AG04450 (cell line): ENCODE measurements around the gene TUBB3. TPM values are rescaled to one million over a fixed set of nuclear protein-coding genes. Genes with fewer than 3 reads are reported as not detected.

Experiments used
- CTCF ChIA-PET: fragments of 300-600, 350-600 bp; formaldehyde crosslinking; extraction: SDS; loops from one replicate; lab custom pipeline; 2022; ENCODE audit warnings: antibody characterized with exemption, inconsistent platforms; lab: Charles Lee
- POLR2A ChIA-PET: fragments of 350-600 bp; formaldehyde crosslinking; extraction: SDS; loops from one replicate; lab custom pipeline; 2021; ENCODE audit warnings: antibody characterized with exemption, inconsistent platforms; lab: Yijun Ruan, JAX
- DNase-seq: peaks from one replicate; pipeline ENCODE4 v3.0.0-alpha.2; 2011; ENCODE audit warnings: low read depth, low spot score
- H3K27ac ChIP-seq: one replicate; pipeline ENCODE4 v1.5.1; 2012; ENCODE audit warnings: low read depth, low read length, control low read depth
- H3K27me3 ChIP-seq: one replicate; pipeline ENCODE4 v1.6.0; 2012; ENCODE audit warnings: low read length; ENCODE audit not compliant: control insufficient read depth, insufficient read depth
- H3K4me3 ChIP-seq: 2 replicates; pipeline ENCODE4 v1.5.1; 2011; ENCODE audit warnings: mild to moderate bottlenecking, low read depth, low read length, control low read depth
- H3K9me3 ChIP-seq: 2 replicates; pipeline ENCODE4 v1.5.1; 2012; ENCODE audit warnings: low read length; ENCODE audit not compliant: control insufficient read depth, insufficient read depth
- polyA plus RNA-seq: library from polyadenylated mRNA; depleted of rRNA; stranded (reverse); fragments of >200 nt; gene quantifications from 2 replicates; pipeline ENCODE4 v1.2.3, GENCODE V29; 2011
- TF ChIP-seq, protein P1 (sequence below): IDR thresholded peaks from 2 replicates; pipeline ENCODE4 v1.5.1; 2011; ENCODE audit warnings: low read depth, low read length, control low read depth, inconsistent platforms

Gene TUBB3
- polyA plus RNA-seq, 1 experiment, result 129 TPM

DNA sequence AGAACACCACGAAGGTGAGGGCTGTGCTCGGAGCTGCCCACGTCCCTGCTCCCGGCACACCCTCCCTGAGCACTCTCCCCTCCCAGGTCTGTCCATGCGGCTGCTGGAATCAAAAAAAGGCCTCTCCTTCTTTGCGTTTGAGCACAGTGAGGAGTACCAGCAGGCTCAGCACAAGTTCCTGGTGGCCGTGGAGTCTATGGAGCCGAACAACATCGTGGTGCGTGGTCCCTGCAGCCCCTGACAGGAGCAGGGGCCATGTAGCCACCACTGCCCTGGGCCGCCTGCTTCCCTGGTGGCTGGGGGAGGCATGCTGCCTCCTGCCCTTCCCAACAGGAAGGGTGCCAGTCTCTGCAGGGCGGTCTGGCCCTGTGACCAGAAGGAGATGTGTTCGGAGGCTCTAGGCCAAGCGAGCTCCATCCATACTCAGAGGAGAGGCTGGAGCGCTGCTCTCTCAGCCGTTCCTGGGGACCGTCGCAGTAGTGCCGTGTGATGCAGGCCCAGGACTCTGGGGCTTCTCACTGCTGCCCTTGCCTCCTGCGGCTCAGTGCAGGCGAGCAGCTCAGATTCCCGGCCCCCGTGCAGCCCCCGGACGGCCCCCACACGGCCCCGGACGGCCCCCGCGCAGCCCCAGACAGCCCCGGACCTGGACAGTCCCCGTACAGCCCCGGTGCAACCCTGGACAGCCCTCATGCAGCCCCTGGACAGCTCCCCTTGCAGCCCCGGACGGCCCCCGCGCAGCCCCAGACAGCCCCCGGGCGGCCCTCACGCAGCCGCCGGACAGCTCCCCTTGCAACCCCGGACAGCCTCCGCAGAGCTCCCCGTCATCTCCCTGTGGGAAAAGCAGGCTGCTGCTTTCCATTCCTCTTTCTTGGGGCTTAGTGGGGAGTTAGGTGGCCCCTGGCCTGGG lies 29.2 kb upstream of the TUBB3 start:
- Histone ChIP-seq H3K4me3 (no peak overlapping the region), H3K27ac (no peak overlapping the region), H3K9me3 (no peaks in the 10 kb centered on the region; the same call in 1 of the 2 replicates), H3K27me3 (no peaks in the 10 kb centered on the region)
- POLR2A ChIA-PET, result interaction anchor here (0.6 kb wide), 2 partner anchors 14 to 35 kb away, joined by 10 read pairs; no protein-coding TSS in a partner anchor
- CTCF ChIA-PET, result no interaction called here
- TF ChIP-seq, protein P1, sequence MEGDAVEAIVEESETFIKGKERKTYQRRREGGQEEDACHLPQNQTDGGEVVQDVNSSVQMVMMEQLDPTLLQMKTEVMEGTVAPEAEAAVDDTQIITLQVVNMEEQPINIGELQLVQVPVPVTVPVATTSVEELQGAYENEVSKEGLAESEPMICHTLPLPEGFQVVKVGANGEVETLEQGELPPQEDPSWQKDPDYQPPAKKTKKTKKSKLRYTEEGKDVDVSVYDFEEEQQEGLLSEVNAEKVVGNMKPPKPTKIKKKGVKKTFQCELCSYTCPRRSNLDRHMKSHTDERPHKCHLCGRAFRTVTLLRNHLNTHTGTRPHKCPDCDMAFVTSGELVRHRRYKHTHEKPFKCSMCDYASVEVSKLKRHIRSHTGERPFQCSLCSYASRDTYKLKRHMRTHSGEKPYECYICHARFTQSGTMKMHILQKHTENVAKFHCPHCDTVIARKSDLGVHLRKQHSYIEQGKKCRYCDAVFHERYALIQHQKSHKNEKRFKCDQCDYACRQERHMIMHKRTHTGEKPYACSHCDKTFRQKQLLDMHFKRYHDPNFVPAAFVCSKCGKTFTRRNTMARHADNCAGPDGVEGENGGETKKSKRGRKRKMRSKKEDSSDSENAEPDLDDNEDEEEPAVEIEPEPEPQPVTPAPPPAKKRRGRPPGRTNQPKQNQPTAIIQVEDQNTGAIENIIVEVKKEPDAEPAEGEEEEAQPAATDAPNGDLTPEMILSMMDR, result no peak
- no peak for DNase-seq

DNA sequence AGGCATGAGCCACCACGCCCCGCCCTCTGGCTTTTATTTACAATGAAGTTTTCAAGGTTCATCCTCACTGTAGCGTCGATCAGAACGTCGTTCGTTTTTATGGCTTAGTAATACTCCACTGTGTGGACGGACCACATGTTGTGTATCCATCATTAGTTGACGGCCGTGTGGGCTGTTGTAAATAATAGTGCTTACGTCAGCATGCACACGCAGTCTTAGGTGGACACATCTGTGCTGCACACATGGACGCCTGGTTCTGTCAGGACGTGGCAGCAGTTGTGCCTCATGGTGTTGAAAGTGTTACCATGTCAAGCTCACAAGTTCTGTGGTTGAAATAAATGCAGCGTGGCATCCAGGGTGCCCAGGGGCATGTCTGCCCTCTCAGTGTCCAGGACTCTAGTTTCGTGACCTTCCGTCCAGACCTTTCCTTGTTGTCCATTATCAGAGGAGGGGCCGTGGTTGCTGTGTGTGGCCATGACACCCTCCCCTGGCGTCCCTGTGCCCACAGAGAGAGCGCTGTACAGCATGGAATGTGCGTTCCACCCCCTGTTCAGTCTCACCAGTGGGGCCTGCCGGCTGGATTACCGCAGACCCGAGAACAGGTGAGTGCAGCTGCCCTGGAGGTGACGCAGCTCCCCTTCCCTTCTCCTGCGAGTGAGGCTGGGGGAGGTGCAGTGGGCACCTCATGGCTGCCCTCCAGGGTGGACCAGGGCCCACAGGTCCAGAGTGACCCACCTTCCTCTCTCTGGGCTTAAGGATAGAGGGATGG lies 27.5 kb upstream of the TUBB3 start:
- DNase-seq, result no peak
- ChIA-PET CTCF (interaction anchor here (1.3 kb wide), 1 partner anchor 15 kb away, joined by 3 read pairs; no protein-coding TSS in a partner anchor), POLR2A (interaction anchor here (1.2 kb wide), 1 partner anchor 23 kb away, joined by 4 read pairs; the partner anchor contains the start of gene MC1R)
- Histone ChIP-seq H3K4me3 (no peak overlapping the region), H3K9me3 (no peaks in the 10 kb centered on the region; the same call in 1 of the 2 replicates), H3K27ac (no peak overlapping the region), H3K27me3 (no peaks in the 10 kb centered on the region)
- TF ChIP-seq, protein P1, result no peak

DNA sequence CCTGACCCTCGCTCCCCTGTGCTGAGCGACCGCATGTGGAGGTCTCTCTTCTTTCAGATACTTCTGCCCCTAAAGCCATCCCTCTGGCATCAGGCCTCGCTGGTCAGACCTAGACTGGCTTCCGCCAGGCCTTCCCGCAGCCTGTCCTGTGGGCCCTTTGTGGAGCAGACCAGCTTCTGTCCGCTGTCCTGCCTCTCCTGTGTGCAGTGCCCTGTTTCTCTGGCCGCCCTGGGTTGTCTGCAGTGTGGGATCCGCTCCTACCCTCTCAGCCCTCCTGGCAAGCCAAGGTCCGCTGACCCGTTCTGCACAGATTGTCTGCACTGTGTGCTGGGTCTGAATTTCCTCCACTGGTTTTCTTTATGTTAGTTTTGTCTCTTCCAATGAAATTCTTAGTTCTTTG lies 25.9 kb upstream of the TUBB3 start:
- POLR2A ChIA-PET, result interaction anchor here (1.2 kb wide), 1 partner anchor 22 kb away, joined by 4 read pairs; the partner anchor contains the start of gene MC1R

DNA sequence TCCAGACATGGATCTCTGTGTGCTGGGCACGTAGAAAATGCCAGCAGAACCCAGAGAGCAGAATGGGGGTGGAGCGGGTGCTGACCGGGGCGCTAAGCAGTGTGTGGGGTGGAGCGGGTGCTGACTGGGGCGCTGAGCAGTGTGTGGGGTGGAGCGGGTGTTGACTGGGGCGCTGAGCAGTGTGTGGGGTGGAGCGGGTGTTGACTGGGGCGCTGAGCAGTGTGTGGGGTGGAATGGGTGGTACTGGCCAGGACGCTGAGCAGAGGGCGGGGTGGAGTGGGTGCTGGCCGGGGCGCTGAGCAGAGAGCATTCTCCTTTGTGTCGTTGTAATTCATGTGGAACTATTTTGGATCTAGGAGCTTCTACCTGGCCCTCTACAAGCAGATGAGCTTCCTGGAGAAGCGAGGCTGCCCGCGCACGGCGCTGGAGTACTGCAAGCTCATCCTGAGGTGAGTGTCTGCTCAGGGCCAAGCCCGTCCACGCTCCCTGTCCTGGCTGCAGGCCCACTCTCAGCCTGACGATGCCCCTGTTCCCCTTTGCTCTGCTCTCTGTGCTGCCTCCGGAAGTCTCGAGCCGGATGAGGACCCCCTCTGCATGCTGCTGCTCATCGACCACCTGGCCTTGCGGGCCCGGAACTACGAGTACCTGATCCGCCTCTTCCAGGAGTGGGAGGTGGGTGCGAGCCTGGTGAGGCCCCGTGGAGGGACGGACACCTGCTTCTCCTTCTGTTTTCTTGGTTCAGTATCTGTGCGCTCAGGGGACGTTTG lies 24.8 kb upstream of the TUBB3 start:
- POLR2A ChIA-PET, result interaction anchor here (0.5 kb wide), 1 partner anchor 153 kb away, joined by 3 read pairs; no protein-coding TSS in a partner anchor
- TF ChIP-seq, protein P1, result no peak
- CTCF ChIA-PET, result interaction anchor here (1.8 kb wide), 1 partner anchor 12 kb away, joined by 5 read pairs; no protein-coding TSS in a partner anchor
- H3K4me3 ChIP-seq, result no peak overlapping the region
- no peak overlapping the region for H3K27ac ChIP-seq
- H3K9me3 ChIP-seq, result no peaks in the 10 kb centered on the region; the same call in 1 of the 2 replicates
- DNase-seq, result no peak
- no peaks in the 10 kb centered on the region for H3K27me3 ChIP-seq

More for the DNA sequence above, 25.9 kb upstream of the TUBB3 start:
- H3K9me3 ChIP-seq, result no peaks in the 10 kb centered on the region; the same call in 1 of the 2 replicates
- no peak overlapping the region for H3K4me3 ChIP-seq
- no peak overlapping the region for H3K27ac ChIP-seq
- CTCF ChIA-PET, result interaction anchor here (0.6 to 1.2 kb wide), 2 partner anchors 13 to 158 kb away, joined by 3 to 13 read pairs; no protein-coding TSS in a partner anchor
- H3K27me3 ChIP-seq, result no peaks in the 10 kb centered on the region
- DNase-seq, result no peak
- TF ChIP-seq, protein P1, result no peak
